GM21390 (cell line): Measurements from ENCODE around the gene RCHY1.

Experiments used
- ATAC-seq: cut with Tn5 transposase; IDR thresholded peaks from one replicate; pipeline ENCODE4 v1.9.1; 2021; ENCODE audit not compliant: unreplicated experiment

RCHY1 gene

GRCh38 chr4:75429208-75429607, 85.0 kb downstream of the RCHY1 start:
- no peak for ATAC-seq
